IMR-90 (cell line): ENCODE measurements around the gene RNF144A. TPM values are rescaled to one million over a fixed set of nuclear protein-coding genes. Genes with fewer than 3 reads are reported as not detected.

ENCODE experiments used
- ATAC-seq: fragments of 200-7000 bp; cut with Tn5 transposase; 2 replicates; pipeline ENCODE4 v1.9.1; 2020; ENCODE audit warnings: low read depth, mild to moderate bottlenecking, moderate library complexity
- BruUV-seq: library from RNA; stranded (reverse); fragments of 400-500 nt; replicated peaks from 2 replicates; lab custom pipeline; 2021; lab: Mats Ljungman, UMichigan
- CTCF ChIA-PET: fragments of 300-600 bp; formaldehyde crosslinking; extraction: SDS; loops from one replicate; lab custom pipeline; 2021; ENCODE audit warnings: antibody characterized with exemption; lab: Yijun Ruan, JAX
- POLR2A ChIA-PET: fragments of 300-600 bp; sonication (Branson Sonifier 250); formaldehyde crosslinking; loops from one replicate; lab custom pipeline; 2022; ENCODE audit warnings: antibody characterized with exemption; ENCODE audit not compliant: unreplicated experiment; lab: Charles Lee
- DNase-seq: peaks from one replicate; pipeline ENCODE4 v3.0.0; 2013
- H2AFZ ChIP-seq: replicated peaks from 2 replicates; pipeline ENCODE3; 2013; ENCODE audit warnings: low read length, mild to moderate bottlenecking; ENCODE audit not compliant: poor library complexity
- H2AK5ac ChIP-seq: 2 replicates; pipeline ENCODE4 v1.6.1; 2013; ENCODE audit warnings: low read depth, low read length, inconsistent platforms
- H2AK9ac ChIP-seq: replicated peaks from 2 replicates; pipeline ENCODE3; 2013; ENCODE audit warnings: mild to moderate bottlenecking, low read depth, low read length, moderate library complexity; ENCODE audit not compliant: poor library complexity
- H2BK120ac ChIP-seq: 2 replicates; pipeline ENCODE4 v1.6.1; 2013; ENCODE audit warnings: low read depth, low read length, inconsistent platforms
- H2BK15ac ChIP-seq: 3 replicates; pipeline ENCODE4 v1.6.1; 2013; ENCODE audit warnings: low read depth, low read length, inconsistent platforms
- H2BK20ac ChIP-seq: 2 replicates; pipeline ENCODE4 v1.6.1; 2013; ENCODE audit warnings: low read depth, mild to moderate bottlenecking, inconsistent platforms, low read length, moderate library complexity
- H2BK5ac ChIP-seq: 2 replicates; pipeline ENCODE4 v1.6.1; 2013; ENCODE audit warnings: mild to moderate bottlenecking, low read depth, low read length, inconsistent platforms; ENCODE audit not compliant: poor library complexity, severe bottlenecking
- H3K14ac ChIP-seq: replicated peaks from 2 replicates; pipeline ENCODE4 v1.6.1; 2013; ENCODE audit warnings: low read depth, low read length, inconsistent platforms
- H3K18ac ChIP-seq: 2 replicates; pipeline ENCODE4 v1.6.1; 2013; ENCODE audit warnings: low read depth, low read length, control low read depth
- H3K23ac ChIP-seq: 2 replicates; pipeline ENCODE4 v1.6.1; 2013; ENCODE audit warnings: low read depth, low read length, inconsistent platforms
- H3K27ac ChIP-seq: 2 replicates; pipeline ENCODE4 v1.5.1; 2013; ENCODE audit warnings: mild to moderate bottlenecking, control low read depth, low read length; ENCODE audit not compliant: insufficient read depth
- H3K27me3 ChIP-seq: 2 replicates; pipeline ENCODE4 v1.6.1; 2013; ENCODE audit warnings: low read length; ENCODE audit not compliant: control insufficient read depth, insufficient read depth
- H3K36me3 ChIP-seq: 2 replicates; pipeline ENCODE4 v1.6.1; 2013; ENCODE audit warnings: low read length, mixed read lengths; ENCODE audit not compliant: control insufficient read depth, insufficient read depth
- H3K4ac ChIP-seq: 2 replicates; pipeline ENCODE4 v1.6.1; 2013; ENCODE audit warnings: low read depth, low read length, inconsistent platforms
- H3K4me1 ChIP-seq: 2 replicates; pipeline ENCODE4 v1.6.1; 2013; ENCODE audit warnings: low read length, mixed read lengths; ENCODE audit not compliant: control insufficient read depth, insufficient read depth
- H3K4me2 ChIP-seq: 2 replicates; pipeline ENCODE4 v1.6.1; 2013; ENCODE audit warnings: low read depth, mild to moderate bottlenecking, control low read depth, low read length, moderate library complexity
- H3K4me3 ChIP-seq: 2 replicates; pipeline ENCODE4 v1.5.1; 2013; ENCODE audit warnings: low read depth, mild to moderate bottlenecking, control low read depth, low read length, moderate library complexity; ENCODE audit not compliant: insufficient read depth
- H3K56ac ChIP-seq: 2 replicates; pipeline ENCODE4 v1.6.1; 2013; ENCODE audit warnings: low read length, inconsistent platforms; ENCODE audit not compliant: insufficient read depth; ENCODE audit errors: extremely low read depth
- H3K79me1 ChIP-seq, 2 experiments: 2 replicates each; pipeline ENCODE4 v1.6.1; 2013; ENCODE audit warnings: low read length in 2 of 2, inconsistent platforms in 1 of 2, low read depth in 1 of 2
- H3K9ac ChIP-seq: 2 replicates; pipeline ENCODE4 v1.6.1; 2013; ENCODE audit warnings: low read depth, low read length, control low read depth
- H3K9me1 ChIP-seq: 2 replicates; pipeline ENCODE4 v1.6.1; 2013; ENCODE audit warnings: low read length, inconsistent platforms; ENCODE audit not compliant: insufficient read depth
- H3K9me3 ChIP-seq: 2 replicates; pipeline ENCODE4 v1.6.1; 2013; ENCODE audit warnings: low read length; ENCODE audit not compliant: control insufficient read depth, insufficient read depth
- H4K20me1 ChIP-seq: 2 replicates; pipeline ENCODE4 v1.6.1; 2013; ENCODE audit warnings: low read length, inconsistent platforms; ENCODE audit not compliant: insufficient read depth
- H4K5ac ChIP-seq: 2 replicates; pipeline ENCODE4 v1.6.1; 2013; ENCODE audit warnings: mild to moderate bottlenecking, low read depth, low read length, control low read depth
- H4K8ac ChIP-seq, 2 experiments: 2 replicates each; pipeline ENCODE4 v1.6.1; 2013; ENCODE audit warnings: low read depth in 2 of 2, low read length in 2 of 2, control low read depth in 1 of 2, inconsistent platforms in 1 of 2
- H4K91ac ChIP-seq: 2 replicates; pipeline ENCODE4 v1.6.1; 2013; ENCODE audit warnings: low read depth, low read length, inconsistent platforms; ENCODE audit not compliant: insufficient read depth
- BHLHE40 ChIP-seq: fragments of 150-350 bp; IDR thresholded peaks from 2 replicates; pipeline ENCODE4 v1.6.1; 2016; ENCODE audit warnings: mild to moderate bottlenecking, low read depth, low read length
- CHD1 ChIP-seq: IDR thresholded peaks from 2 replicates; pipeline ENCODE4 v1.6.1; 2012; ENCODE audit warnings: low read depth, low read length, improper control_type of control experiment
- FOS ChIP-seq: fragments of 150-350 bp; IDR thresholded peaks from 2 replicates; pipeline ENCODE4 v1.6.1; 2016; ENCODE audit warnings: low read depth, low read length
- MAZ ChIP-seq: IDR thresholded peaks from 2 replicates; pipeline ENCODE4 v1.6.1; 2012; ENCODE audit warnings: low read depth, mild to moderate bottlenecking, low read length, improper control_type of control experiment, moderate library complexity, borderline replicate concordance
- NFE2L2 ChIP-seq: fragments of 150-350 bp; IDR thresholded peaks from 2 replicates; pipeline ENCODE4 v1.6.1; 2016; ENCODE audit warnings: low read depth, mild to moderate bottlenecking, low read length
- POLR2A ChIP-seq: IDR thresholded peaks from 2 replicates; pipeline ENCODE4 v1.6.1; 2012; ENCODE audit warnings: mild to moderate bottlenecking, low read depth, low read length
- RAD21 ChIP-seq: IDR thresholded peaks from 2 replicates; pipeline ENCODE4 v1.6.1; 2012; ENCODE audit warnings: low read length, improper control_type of control experiment
- RCOR1 ChIP-seq: IDR thresholded peaks from 2 replicates; pipeline ENCODE4 v1.6.1; 2012; ENCODE audit warnings: mild to moderate bottlenecking, low read length, improper control_type of control experiment; ENCODE audit not compliant: insufficient replicate concordance
- SMC3 ChIP-seq: fragments of 150-350 bp; IDR thresholded peaks from 2 replicates; pipeline ENCODE4 v1.6.1; 2016; ENCODE audit warnings: low read depth, mild to moderate bottlenecking, antibody characterized with exemption, low read length, moderate library complexity
- USF2 ChIP-seq: fragments of 150-350 bp; IDR thresholded peaks from 2 replicates; pipeline ENCODE4 v1.6.1; 2017; ENCODE audit warnings: mild to moderate bottlenecking, antibody characterized with exemption, low read length, low read depth
- WGBS, 2 experiments: methylation state at CpG; one replicate each; pipeline versions ENCODE4 v1.1.5 to v1.1.7; 2013; ENCODE audit warnings: missing lambda C conversion rate in 2 of 2; ENCODE audit not compliant: insufficient read length in 1 of 2; ENCODE audit errors: extremely low coverage in 2 of 2; 5-methylcytosine and 5-hydroxymethylcytosine counted together
- dilution Hi-C: fragments of 300-500 bp; cut with HindIII; formaldehyde crosslinking; loops from one replicate; pipeline ENCODE4 v1.14.3; 2018; ENCODE audit warnings: low sequenced_read_pairs; ENCODE audit not compliant: unreplicated experiment
- in situ Hi-C: fragments of 300-500 bp; cut with MboI; formaldehyde crosslinking; loops from 3 replicates; pipeline ENCODE4 v1.14.3; 2019; ENCODE audit warnings: low sequenced_read_pairs, inconsistent platforms, mixed read lengths
- intact Hi-C: fragments of 100-400 bp; cut with micrococcal nuclease; formaldehyde crosslinking; loops from 2 replicates; pipeline ENCODE4 v1.10.0; 2022
- polyA plus RNA-seq, 3 experiments: library from polyadenylated mRNA; depleted of rRNA; stranded (reverse); fragments of >200 nt; gene quantifications; 2 replicates each; pipeline ENCODE4 v1.2.3, GENCODE V29; 2012; ENCODE audit warnings: low replicate concordance in 1 of 3
- total RNA-seq: library from RNA; depleted of rRNA; stranded (reverse); fragments of >200 nt; gene quantifications from 2 replicates; pipeline ENCODE4 v1.2.3, GENCODE V29; 2012

The RNF144A gene
- total and polyA plus RNA-seq, 2 of the 4 experiments (the other 2 are of a cell fraction) = 0.18 to 0.26 TPM

GRCh38 chr2:7053650-7054265, 136.5 kb downstream of the RNF144A start:
- TF ChIP-seq BHLHE40 (no peak), NFE2L2 (no peak), SMC3 (no peak), FOS (no peak), RCOR1 (no peak), MAZ (no peak), RAD21 (no peak), CHD1 (no peak), USF2 (no peak), POLR2A (no peak)
- H4K5ac ChIP-seq = no peak overlapping the region
- H2BK120ac ChIP-seq = no peak overlapping the region
- no peak overlapping the region for H2AK5ac ChIP-seq
- WGBS, 2 experiments = 83% methylated on average over 1 of the region's 6 CpGs; no CpG with 5 or more reads in 1 of the 2 experiments
- H3K9me1 ChIP-seq = no peaks in the 10 kb centered on the region
- no peak overlapping the region for H3K14ac ChIP-seq
- no peak overlapping the region for H3K18ac ChIP-seq
- no peak overlapping the region for H3K56ac ChIP-seq
- H3K79me1 ChIP-seq = no peaks in the 10 kb centered on the region
- no peak overlapping the region for H4K91ac ChIP-seq
- no peaks in the 10 kb centered on the region for H4K20me1 ChIP-seq
- POLR2A ChIA-PET = no interaction called here
- no peak overlapping the region for H3K23ac ChIP-seq
- CTCF ChIA-PET = interaction anchor here (1.5 kb wide), 1 partner anchor 10 kb away, joined by 4 read pairs; no protein-coding TSS in a partner anchor
- no peak overlapping the region for H2BK20ac ChIP-seq
- no peaks in the 10 kb centered on the region for H3K27me3 ChIP-seq
- no peak overlapping the region for H2AFZ ChIP-seq
- no peaks in the 10 kb centered on the region for H3K4me1 ChIP-seq
- intact Hi-C loops (no loop called here), dilution Hi-C loops (no loop called here), in situ Hi-C loops (no loop called here)
- H2BK5ac ChIP-seq = no peak overlapping the region
- H2BK15ac ChIP-seq = no peak overlapping the region
- no peak overlapping the region for H3K9ac ChIP-seq
- no peak overlapping the region for H3K4me2 ChIP-seq
- no peaks in the 10 kb centered on the region for H3K36me3 ChIP-seq
- H3K27ac ChIP-seq = no peak overlapping the region
- no peak overlapping the region for H4K8ac ChIP-seq
- ATAC-seq (no peak), DNase-seq (no peak)
- no peak overlapping the region for H3K4ac ChIP-seq
- H2AK9ac ChIP-seq = no peak overlapping the region
- no peaks in the 10 kb centered on the region for H3K9me3 ChIP-seq
- no peak overlapping the region for H3K4me3 ChIP-seq
- no TSS peak for BruUV-seq
